WTC11 (cell line): ENCODE results near the gene NEK6. TPM values are rescaled to one million over a fixed set of nuclear protein-coding genes. Genes with fewer than 3 reads are reported as not detected.

ENCODE experiments used
- ATAC-seq: fragments of 200-7000 bp; cut with Tn5 transposase; 2 replicates; pipeline ENCODE4 v1.10.0; 2021; ENCODE audit warnings: mild to moderate bottlenecking, moderate library complexity
- CTCF ChIA-PET: fragments of 300-600 bp; sonication (Branson Sonifier 250); formaldehyde crosslinking; loops from one replicate; lab custom pipeline; 2021; ENCODE audit warnings: antibody characterized with exemption; lab: Charles Lee
- POLR2A ChIA-PET: fragments of 350-600 bp; sonication (Branson Sonifier 250); formaldehyde crosslinking; loops from one replicate; lab custom pipeline; 2021; ENCODE audit warnings: antibody characterized with exemption; lab: Charles Lee
- DNase-seq: peaks from one replicate; pipeline ENCODE4 v3.0.0; 2021; ENCODE audit warnings: low spot score
- H3K27ac Mint-ChIP-seq: 2 replicates; pipeline ENCODE4 v1.8.0; 2021; ENCODE audit warnings: mixed read lengths
- H3K27me3 Mint-ChIP-seq: 2 replicates; pipeline ENCODE4 v1.8.0; 2021; ENCODE audit warnings: low read depth, mild to moderate bottlenecking, moderate library complexity, mixed read lengths
- H3K36me3 Mint-ChIP-seq: 2 replicates; pipeline ENCODE4 v1.8.0; 2021; ENCODE audit warnings: mixed read lengths
- H3K4me1 Mint-ChIP-seq: 2 replicates; pipeline ENCODE4 v1.8.0; 2022; ENCODE audit warnings: mixed read lengths
- H3K4me3 Mint-ChIP-seq: 2 replicates; pipeline ENCODE4 v1.8.0; 2021; ENCODE audit warnings: mild to moderate bottlenecking, moderate library complexity, mixed read lengths
- H3K9me3 Mint-ChIP-seq: 2 replicates; pipeline ENCODE4 v1.8.0; 2021; ENCODE audit warnings: mixed read lengths
- ATF2 ChIP-seq: sonication (generic); formaldehyde crosslinking; IDR thresholded peaks from 2 replicates; pipeline ENCODE4 v1.8.1; 2022; ENCODE audit warnings: low read depth, missing genetic modification reagents, borderline replicate concordance
- ATF6 ChIP-seq: sonication (generic); formaldehyde crosslinking; IDR thresholded peaks from 2 replicates; pipeline ENCODE4 v1.8.1; 2023; ENCODE audit warnings: mild to moderate bottlenecking, missing genetic modification reagents
- CTCF ChIP-seq: fragments of 200-600 bp; IDR thresholded peaks from 2 replicates; pipeline ENCODE4 v1.8.0; 2022; ENCODE audit warnings: antibody characterized with exemption
- E2F5 ChIP-seq: sonication (generic); formaldehyde crosslinking; IDR thresholded peaks from 2 replicates; pipeline ENCODE4 v1.8.1; 2022; ENCODE audit warnings: mild to moderate bottlenecking, moderate library complexity, missing genetic modification reagents
- GRHL2 ChIP-seq: fragments of 250-450 bp; sonication (Bioruptor Pico); IDR thresholded peaks from 2 replicates; pipeline ENCODE4 v1.8.0; 2022; ENCODE audit warnings: mild to moderate bottlenecking, moderate library complexity; ENCODE audit not compliant: insufficient replicate concordance, severe bottlenecking
- KAT7 ChIP-seq: sonication (generic); formaldehyde crosslinking; IDR thresholded peaks from 2 replicates; pipeline ENCODE4 v1.8.1; 2023; ENCODE audit warnings: missing genetic modification reagents, mild to moderate bottlenecking, borderline replicate concordance
- MAX ChIP-seq: sonication (generic); formaldehyde crosslinking; IDR thresholded peaks from 2 replicates; pipeline ENCODE4 v1.8.0; 2022; ENCODE audit warnings: mild to moderate bottlenecking, missing genetic modification reagents
- NFE2L1 ChIP-seq: sonication (generic); formaldehyde crosslinking; IDR thresholded peaks from 2 replicates; pipeline ENCODE4 v1.8.1; 2023; ENCODE audit warnings: missing genetic modification reagents
- PRRX2 ChIP-seq: fragments of 250-450 bp; sonication (Bioruptor Pico); IDR thresholded peaks from 2 replicates; pipeline ENCODE4 v1.8.0; 2021; ENCODE audit warnings: mild to moderate bottlenecking
- SMAD3 ChIP-seq: sonication (generic); formaldehyde crosslinking; IDR thresholded peaks from 2 replicates; pipeline ENCODE4 v1.8.0; 2022; ENCODE audit warnings: missing genetic modification reagents, mild to moderate bottlenecking, borderline replicate concordance
- ZNF416 ChIP-seq: fragments of 250-450 bp; sonication (Bioruptor Pico); IDR thresholded peaks from 2 replicates; pipeline ENCODE4 v1.9.0; 2021; ENCODE audit warnings: mild to moderate bottlenecking, inconsistent platforms
- ZNF532 ChIP-seq: fragments of 250-450 bp; sonication (Bioruptor Pico); IDR thresholded peaks from 2 replicates; pipeline ENCODE4 v1.9.0; 2021; ENCODE audit warnings: mild to moderate bottlenecking, borderline replicate concordance
- total RNA-seq: library from RNA; stranded (reverse); gene quantifications from 3 replicates; pipeline ENCODE4 v1.2.3, GENCODE V29; 2021

Gene NEK6
- total RNA-seq, 1 experiment from 2014 or later = 23.0 TPM

GRCh38 chr9:124307379-124308030 is 49.8 kb downstream of the NEK6 start (continued):
- TF ChIP-seq CTCF (no peak), MAX (CRISPR knock-in tag) (no peak), KAT7 (CRISPR knock-in tag) (no peak), ZNF416 (CRISPR knock-in tag) (no peak)

GRCh38 chr9:124308606-124309491 is 51.1 kb downstream of the NEK6 start:
- H3K4me3 Mint-ChIP-seq = no peak overlapping the region
- H3K36me3 Mint-ChIP-seq = no peaks in the 10 kb centered on the region
- ATAC-seq (no peak), DNase-seq (no peak)
- TF ChIP-seq ZNF532 (no peak), SMAD3 (no peak), ATF6 (CRISPR knock-in tag) (no peak)
- H3K27ac Mint-ChIP-seq = no peak overlapping the region
- no peaks in the 10 kb centered on the region for H3K27me3 Mint-ChIP-seq
- CTCF ChIA-PET = interaction anchor here (1.6 to 4.7 kb wide), 2 partner anchors 12 to 17 kb away, joined by 6 to 19 read pairs; no protein-coding TSS in a partner anchor
- POLR2A ChIA-PET = interaction anchor here (0.7 kb wide), 1 partner anchor 285 kb away, joined by 3 read pairs; no protein-coding TSS in a partner anchor
- H3K4me1 Mint-ChIP-seq = peaks cover 5% of the 10 kb centered on the region; the same call in 1 of the 2 replicates
- no peaks in the 10 kb centered on the region for H3K9me3 Mint-ChIP-seq

- no peaks in the 10 kb centered on the region for H3K36me3 Mint-ChIP-seq
- no peak overlapping the region for H3K4me3 Mint-ChIP-seq
- no peaks in the 10 kb centered on the region for H3K27me3 Mint-ChIP-seq
- ChIA-PET CTCF (interaction anchor here (1.6 to 4.7 kb wide), 2 partner anchors 11 to 16 kb away, joined by 6 to 19 read pairs; no protein-coding TSS in a partner anchor), POLR2A (no interaction called here)
- H3K4me1 Mint-ChIP-seq = peaks cover 5% of the 10 kb centered on the region; the same call in 1 of the 2 replicates
- H3K27ac Mint-ChIP-seq = no peak overlapping the region
- peak; percentile 23 for ATAC-seq
- no peak for DNase-seq
- no peaks in the 10 kb centered on the region for H3K9me3 Mint-ChIP-seq
- TF ChIP-seq E2F5 (CRISPR knock-in tag) = no peak
- no peak for TF ChIP-seq NFE2L1 (CRISPR knock-in tag)
- TF ChIP-seq PRRX2 (CRISPR knock-in tag) = no peak
- no peak for TF ChIP-seq ATF2 (CRISPR knock-in tag)
- no peak for TF ChIP-seq GRHL2 (CRISPR knock-in tag)
These were observed 51.9 kb downstream of the NEK6 start for GRCh38 chr9:124309667-124310084.
